GOT3 (cell line): ENCODE measurements around the gene PATJ.
"Not testable (repeated sequence)": the region's sequence is repeated elsewhere in the genome, so short reads cannot be mapped to it uniquely, and the experiment has no call there.

Experiments used
- DNase-seq: peaks from one replicate; lab custom pipeline; 2025; ENCODE audit warnings: mixed read lengths; lab: John Stamatoyannopoulos, UW

PATJ gene

DNA sequence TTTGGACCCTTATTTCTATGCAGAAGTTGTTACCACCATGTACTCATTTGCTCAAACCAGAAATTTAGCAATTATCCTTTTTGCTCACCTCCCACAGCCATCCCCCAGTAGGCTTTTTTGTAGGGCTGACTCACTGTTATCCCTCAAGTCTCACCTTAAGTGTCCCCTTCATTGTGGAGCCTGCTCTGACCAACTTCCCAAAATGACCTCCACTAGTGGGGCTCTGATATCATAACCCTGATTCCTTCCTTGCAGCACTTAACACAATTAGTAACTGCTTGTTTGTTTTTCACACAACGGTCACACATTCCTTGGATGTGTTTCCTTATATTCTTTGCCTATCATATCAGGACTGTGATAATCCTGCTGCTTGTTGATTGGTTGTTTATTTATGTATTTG is 76.7 kb downstream of the PATJ start:
- DNase-seq: no peak

- DNase-seq: no peak
Measured at GRCh38 chr1:61819421-61819820, 77.1 kb downstream of the PATJ start.

DNA sequence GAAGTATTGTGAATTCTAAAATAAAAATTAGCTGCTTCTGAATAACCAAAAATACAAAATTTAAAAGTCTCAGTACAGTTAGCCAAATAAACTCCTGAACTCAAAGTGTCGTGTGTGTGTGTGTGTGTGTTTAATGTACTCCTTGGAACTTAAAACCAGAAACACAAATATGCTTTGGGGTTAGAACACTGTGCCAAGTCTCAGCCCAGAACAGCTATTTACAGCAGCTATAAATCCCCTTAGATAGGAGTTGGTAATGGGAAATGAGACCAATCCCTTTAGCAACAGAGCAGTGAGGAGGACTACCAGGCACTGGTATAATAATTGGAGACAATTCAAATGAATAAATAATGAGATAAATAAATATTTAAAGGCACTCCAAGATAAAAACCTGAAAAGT is 83.1 kb downstream of the PATJ start:
- DNase-seq: no peak

DNA sequence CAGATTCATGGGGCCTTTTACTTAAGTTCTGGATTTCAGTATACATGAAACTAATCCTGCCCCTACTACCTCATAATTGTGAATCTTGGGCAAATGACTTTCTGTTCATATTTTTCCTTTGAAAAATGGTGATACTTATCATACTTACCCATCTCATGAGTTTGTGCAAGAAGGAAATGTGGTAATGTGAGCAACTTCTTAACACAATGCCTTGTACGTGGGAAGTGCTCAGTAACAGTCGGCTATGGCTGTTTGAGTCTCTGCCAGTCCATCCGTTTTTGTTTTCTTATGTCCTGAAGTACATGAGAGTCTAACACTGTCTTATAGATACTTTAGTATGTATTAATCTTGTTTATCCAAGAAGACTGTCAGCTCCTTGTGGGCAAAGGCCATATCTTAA is 86.5 kb downstream of the PATJ start:
- DNase-seq: no peak

GRCh38 chr1:61836649-61837048 is 94.4 kb downstream of the PATJ start:
- no peak for DNase-seq

- DNase-seq: not testable (repeated sequence)
Measured at GRCh38 chr1:61837607-61838006, 95.3 kb downstream of the PATJ start.

DNA sequence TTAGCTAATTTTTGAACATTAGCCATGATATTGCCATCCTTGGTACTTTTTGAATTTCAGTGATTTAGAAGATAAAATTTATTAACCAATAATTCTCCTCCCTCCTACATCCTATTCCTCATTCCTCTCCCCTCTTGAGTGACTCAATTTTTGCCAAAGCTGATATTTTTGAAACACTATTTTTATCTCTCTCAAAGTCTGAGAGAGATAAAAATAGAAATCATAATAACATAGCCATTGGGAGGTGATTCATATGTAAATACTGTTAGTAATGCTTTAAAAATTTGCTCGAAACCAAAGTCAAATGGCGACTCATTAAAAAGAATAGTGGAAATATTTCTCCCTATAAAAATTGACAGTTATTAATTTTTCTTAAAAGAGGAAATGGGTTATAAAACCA is 97.4 kb downstream of the PATJ start:
- DNase-seq: no peak

GRCh38 chr1:61842036-61842435 is 99.8 kb downstream of the PATJ start:
- DNase-seq: no peak

GRCh38 chr1:61842863-61843514 is 100.7 kb downstream of the PATJ start:
- no peak for DNase-seq

- no peak for DNase-seq
Measured at GRCh38 chr1:61844006-61844405, 101.7 kb downstream of the PATJ start.

DNA sequence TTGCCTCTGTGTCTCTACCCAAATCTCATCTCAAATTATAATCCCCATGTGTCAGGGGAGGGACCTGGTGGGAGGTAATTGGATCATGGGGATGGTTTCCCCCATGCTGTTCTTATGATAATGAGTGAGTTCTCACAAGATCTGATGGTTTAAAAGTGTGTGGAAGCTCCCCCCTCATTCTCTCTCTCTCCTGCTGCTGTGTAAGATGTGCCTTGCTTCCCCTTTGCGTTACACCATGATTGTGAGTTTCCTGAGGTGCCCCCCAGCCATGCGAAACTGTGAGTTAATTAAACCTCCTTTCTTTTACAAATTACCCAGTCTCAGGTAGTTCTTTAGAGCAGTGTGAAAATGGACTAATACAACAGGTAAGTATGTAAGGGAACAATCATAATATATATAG is 102.4 kb downstream of the PATJ start:
- DNase-seq: not testable (repeated sequence)

DNA sequence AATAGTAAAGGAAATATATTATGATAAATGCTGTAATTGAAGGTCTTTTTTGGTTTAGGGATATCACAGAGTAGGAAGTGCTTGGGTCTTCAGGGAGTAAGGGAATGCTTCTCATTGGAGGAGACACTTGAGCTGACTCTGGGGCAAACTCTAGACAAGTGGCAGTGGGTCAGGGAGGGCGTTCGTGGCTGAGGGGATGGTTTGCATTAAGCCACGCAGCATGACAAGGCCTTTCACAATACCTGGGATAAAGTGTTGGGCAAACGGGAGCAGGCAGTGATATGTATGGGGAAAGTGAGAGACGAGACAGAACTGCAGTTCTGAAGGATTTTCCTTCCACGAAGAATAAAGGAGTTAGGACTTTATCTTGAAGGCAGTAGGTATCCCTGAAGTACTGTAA is 109.0 kb downstream of the PATJ start:
- no peak for DNase-seq

DNA sequence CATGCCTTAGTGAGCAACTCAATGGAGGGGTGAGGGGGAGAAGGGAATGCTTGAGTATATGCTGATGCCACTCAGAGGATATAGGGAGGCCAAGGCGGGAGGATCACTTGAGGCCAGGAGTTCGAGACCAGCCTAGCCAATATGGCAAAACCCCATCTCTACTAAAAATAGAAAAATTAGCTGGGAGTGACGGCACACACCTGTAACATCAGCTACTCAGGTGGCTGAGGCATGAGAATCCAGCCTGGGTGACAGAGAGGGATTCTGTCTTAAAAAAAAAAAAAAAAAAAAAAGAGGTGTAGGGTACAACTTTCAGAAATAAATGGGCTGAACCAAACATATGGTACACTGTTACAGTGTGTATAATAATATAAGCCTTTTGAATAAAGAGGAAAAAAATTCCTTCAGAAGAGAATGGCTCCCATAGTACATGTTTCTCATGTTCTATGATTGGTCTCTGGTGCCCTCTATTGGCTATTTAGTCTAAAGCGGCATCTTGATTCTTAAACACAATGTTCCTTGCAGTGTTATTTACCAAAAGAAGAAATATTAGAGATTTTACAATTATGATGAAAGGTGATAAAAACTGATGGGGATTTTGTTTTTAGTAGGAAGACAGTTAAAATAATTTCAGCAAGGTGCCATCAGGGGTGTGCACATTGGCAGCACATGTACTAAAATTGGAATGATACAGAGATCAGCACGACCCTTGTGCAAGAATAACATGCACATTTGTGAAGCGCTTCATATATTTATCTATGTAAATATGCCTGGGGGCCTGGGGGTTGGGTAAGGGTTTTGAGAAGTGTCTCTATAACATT is 109.8 kb downstream of the PATJ start:
- no peak for DNase-seq

GRCh38 chr1:61852670-61853015 is 110.4 kb downstream of the PATJ start:
- no peak for DNase-seq

GRCh38 chr1:61853583-61853982 is 111.3 kb downstream of the PATJ start:
- DNase-seq: no peak

- no peak for DNase-seq
Measured at GRCh38 chr1:61864489-61864888, 122.2 kb downstream of the PATJ start.

- DNase-seq: no peak
Measured at GRCh38 chr1:61865646-61866220, 123.5 kb downstream of the PATJ start.

DNA sequence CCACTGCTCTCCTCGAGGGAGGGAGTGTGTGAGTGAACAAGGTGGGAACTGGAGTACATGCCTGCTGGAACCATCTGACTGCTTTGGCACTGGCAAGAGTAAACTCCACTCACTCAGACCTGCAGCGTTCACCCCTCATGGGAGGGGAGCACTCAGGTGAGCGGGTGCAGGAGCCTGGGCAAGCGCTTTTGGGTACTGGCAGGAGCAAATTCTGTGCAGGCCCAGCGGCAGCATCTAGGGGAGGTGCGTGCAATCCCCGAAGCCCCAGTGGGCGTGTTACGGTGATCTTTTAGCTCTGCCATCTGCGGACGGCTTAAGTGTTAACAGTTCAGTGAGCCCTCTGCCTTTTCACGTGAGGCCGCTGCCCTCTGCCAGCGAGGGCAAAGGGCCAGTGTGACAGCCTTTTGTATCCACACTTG is 127.4 kb downstream of the PATJ start:
- no peak for DNase-seq

- DNase-seq: no peak
Measured at GRCh38 chr1:61872206-61872605, 129.9 kb downstream of the PATJ start.

DNA sequence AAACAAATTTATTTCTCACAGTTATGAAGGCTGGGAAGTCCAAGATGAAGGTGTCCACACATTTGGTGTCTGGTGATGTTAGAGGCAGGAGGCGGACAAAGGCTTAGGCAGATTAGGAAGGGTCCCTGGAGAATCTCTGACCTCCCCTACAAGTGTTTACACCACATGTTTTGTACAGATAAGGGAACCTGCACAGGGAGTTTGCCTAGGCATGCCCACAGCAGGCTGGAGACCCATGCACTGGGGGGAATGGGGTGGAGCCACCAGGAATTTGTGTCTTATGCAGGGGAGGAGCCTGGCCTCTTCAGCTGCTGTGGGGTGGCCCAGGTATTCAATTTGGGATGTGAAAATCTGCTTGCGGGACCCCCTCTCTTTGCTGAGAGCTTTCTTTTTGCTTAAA is 131.3 kb downstream of the PATJ start:
- DNase-seq: no peak

GRCh38 chr1:61873994-61874393 is 131.7 kb downstream of the PATJ start:
- DNase-seq: no peak

DNA sequence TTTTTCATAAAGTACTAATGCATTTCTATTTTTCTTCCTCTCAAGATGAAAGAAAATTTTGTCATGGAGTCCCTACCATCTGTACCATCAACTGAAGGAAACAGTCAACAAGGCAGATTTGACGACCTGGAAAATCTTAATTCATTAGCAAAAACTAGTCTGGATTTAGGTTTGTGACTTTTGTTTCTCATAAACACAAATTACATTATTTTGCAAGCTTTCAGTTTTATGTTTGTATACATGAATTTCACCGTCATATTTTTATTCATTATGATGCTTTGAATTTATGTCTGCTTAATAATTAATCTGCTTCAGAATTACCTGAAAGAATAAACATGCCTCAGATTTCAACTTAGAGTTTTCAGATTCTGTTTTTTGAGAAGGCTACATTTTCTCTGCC is 132.9 kb downstream of the PATJ start:
- no peak for DNase-seq

GRCh38 chr1:61879887-61880474 is 137.7 kb downstream of the PATJ start:
- not testable (repeated sequence) for DNase-seq
